ENCODE results near the gene OPN4. TPM values are rescaled to one million over a fixed set of nuclear protein-coding genes. Genes with fewer than 3 reads are reported as not detected.
A peak's percentile ranks its signal among the peaks of the same experiment; 100 is the strongest.

Gene OPN4
- total RNA-seq, 1 experiment from 2014 or later = not detected

DNA sequence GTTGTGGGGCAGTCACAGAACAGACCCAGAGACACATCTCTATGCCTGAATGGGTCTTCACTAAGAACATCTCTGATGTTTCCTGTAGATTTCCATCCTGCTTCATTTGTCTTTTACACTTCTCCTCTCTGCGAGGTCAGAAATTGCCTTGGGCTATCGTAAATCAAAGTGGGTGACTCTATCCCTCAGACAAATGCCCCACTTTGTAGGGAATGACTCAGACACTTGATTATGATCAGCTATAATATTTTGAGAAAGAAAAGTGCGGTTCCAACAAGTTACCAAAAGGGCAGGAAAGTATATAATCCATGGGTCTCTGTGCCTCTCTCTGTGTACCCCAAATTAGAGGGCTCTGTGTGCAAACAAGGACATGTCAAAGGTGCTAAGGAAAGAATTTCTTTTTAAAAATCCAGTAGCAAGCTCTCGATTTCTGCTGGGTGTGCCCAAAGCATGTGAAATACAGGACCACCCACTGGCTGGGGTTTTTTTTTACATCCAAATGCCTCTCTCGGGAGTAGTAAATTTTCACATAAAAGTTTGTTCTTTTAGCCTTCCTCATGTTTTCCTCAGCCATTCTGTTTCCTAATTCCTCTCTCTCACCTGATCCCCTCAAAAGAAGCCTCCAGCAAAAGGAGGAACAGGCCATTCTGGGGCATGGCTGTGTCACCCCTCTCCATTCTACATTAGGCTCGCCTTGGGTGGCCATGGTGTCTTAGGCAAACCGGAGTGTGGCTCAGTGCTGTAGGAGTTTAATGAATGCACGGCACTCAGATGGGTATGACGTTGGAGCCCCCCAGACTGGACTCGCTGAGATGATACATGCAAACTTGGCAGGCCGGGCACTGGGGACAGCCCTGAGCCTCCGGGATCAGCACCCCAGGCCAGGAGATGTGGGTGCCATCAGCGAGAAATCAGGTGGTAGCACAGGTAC is 6.3 kb upstream of the OPN4 start:
- no peaks in the 10 kb centered on the region for H3K36me3 Mint-ChIP-seq (ENCODE audit: insufficient read depth, unreplicated experiment)
- POLR2A ChIA-PET = interaction anchor here (0.9 to 1.2 kb wide), 4 partner anchors 12 to 126 kb away, joined by 3 to 4 read pairs (median 3); no protein-coding TSS in a partner anchor
- H3K27me3 Mint-ChIP-seq (ENCODE audit: insufficient read depth, unreplicated experiment) = no peaks in the 10 kb centered on the region
- intact Hi-C loops (cut with micrococcal nuclease) = loop anchor here (5.0 kb wide), 1 partner anchor 249 kb away; no protein-coding TSS in a partner anchor
- BruUV-seq (replicated peaks) = no TSS peak
- no peak overlapping the region for H3K27ac Mint-ChIP-seq (ENCODE audit: low read depth, unreplicated experiment)
- TF ChIP-seq, protein P1, sequence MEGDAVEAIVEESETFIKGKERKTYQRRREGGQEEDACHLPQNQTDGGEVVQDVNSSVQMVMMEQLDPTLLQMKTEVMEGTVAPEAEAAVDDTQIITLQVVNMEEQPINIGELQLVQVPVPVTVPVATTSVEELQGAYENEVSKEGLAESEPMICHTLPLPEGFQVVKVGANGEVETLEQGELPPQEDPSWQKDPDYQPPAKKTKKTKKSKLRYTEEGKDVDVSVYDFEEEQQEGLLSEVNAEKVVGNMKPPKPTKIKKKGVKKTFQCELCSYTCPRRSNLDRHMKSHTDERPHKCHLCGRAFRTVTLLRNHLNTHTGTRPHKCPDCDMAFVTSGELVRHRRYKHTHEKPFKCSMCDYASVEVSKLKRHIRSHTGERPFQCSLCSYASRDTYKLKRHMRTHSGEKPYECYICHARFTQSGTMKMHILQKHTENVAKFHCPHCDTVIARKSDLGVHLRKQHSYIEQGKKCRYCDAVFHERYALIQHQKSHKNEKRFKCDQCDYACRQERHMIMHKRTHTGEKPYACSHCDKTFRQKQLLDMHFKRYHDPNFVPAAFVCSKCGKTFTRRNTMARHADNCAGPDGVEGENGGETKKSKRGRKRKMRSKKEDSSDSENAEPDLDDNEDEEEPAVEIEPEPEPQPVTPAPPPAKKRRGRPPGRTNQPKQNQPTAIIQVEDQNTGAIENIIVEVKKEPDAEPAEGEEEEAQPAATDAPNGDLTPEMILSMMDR (IDR thresholded peaks at IDR 0.05; ENCODE audit: unreplicated experiment) = no peak
- CTCF ChIA-PET = interaction anchor here (0.7 kb wide), 1 partner anchor 409 kb away, joined by 4 read pairs; no protein-coding TSS in a partner anchor
- H3K4me3 Mint-ChIP-seq (ENCODE audit: unreplicated experiment) = no peak overlapping the region
- DNase-seq (ENCODE audit: unreplicated experiment) = peak; percentile 55
- no peaks in the 10 kb centered on the region for H3K9me3 Mint-ChIP-seq (ENCODE audit: unreplicated experiment)
- peaks cover 33% of the 10 kb centered on the region for H3K4me1 Mint-ChIP-seq (ENCODE audit: insufficient read depth, unreplicated experiment)

DNA sequence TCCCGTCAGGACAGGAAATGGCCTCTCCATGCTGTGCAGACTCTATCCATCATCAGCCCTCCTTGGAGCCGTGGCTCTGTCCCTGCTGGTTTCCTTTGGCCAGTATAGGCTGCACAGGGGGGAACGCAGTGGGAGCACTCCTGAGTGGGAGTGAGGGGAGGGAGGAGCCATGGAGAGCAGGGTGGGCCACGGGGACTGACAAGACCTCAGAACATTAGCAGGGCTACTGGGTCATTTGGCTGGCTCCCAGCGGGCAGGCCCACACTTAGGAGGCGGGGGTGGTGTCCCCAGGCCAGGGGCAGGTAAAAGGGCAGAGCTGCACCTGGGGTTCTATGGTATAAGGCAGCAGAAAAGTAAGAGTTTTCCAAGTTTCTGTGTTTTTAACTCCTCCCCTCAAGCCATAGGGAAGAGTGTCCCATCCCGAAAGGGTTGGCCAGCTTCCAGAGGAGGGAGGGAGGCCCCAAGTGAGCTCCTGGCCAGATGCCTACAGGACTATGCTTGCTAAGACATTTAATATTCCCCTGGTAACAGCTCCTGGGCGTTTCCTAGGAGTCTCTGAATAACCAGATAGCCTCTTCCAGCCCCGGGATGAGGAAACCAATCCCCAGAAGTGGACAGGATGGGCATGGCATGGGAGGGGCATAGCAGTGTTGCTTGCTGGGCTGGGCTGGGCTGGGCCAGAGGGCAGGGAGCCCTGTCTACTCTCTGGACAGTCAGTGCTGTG is 5.5 kb upstream of the OPN4 start:
- Mint-ChIP-seq H3K4me3 (ENCODE audit: unreplicated experiment) (no peak overlapping the region), H3K4me1 (ENCODE audit: insufficient read depth, unreplicated experiment) (peaks cover 28% of the 10 kb centered on the region), H3K36me3 (ENCODE audit: insufficient read depth, unreplicated experiment) (no peaks in the 10 kb centered on the region), H3K27me3 (ENCODE audit: insufficient read depth, unreplicated experiment) (no peaks in the 10 kb centered on the region), H3K9me3 (ENCODE audit: unreplicated experiment) (no peaks in the 10 kb centered on the region), H3K27ac (ENCODE audit: low read depth, unreplicated experiment) (no peak overlapping the region)
- DNase-seq (ENCODE audit: unreplicated experiment) = peak; percentile 96
- CTCF ChIA-PET = interaction anchor here (0.8 kb wide), 1 partner anchor 11 kb away, joined by 3 read pairs; no protein-coding TSS in a partner anchor
- POLR2A ChIA-PET = interaction anchor here (0.7 to 1.2 kb wide), 5 partner anchors 13 to 290 kb away, joined by 3 to 4 read pairs (median 3); no protein-coding TSS in a partner anchor
- intact Hi-C loops (cut with micrococcal nuclease) = loop anchor here (5.0 kb wide), 1 partner anchor 248 kb away; no protein-coding TSS in a partner anchor
- TF ChIP-seq, protein P1 (IDR thresholded peaks at IDR 0.05; ENCODE audit: unreplicated experiment) = no peak
- BruUV-seq (replicated peaks) = no TSS peak

DNA sequence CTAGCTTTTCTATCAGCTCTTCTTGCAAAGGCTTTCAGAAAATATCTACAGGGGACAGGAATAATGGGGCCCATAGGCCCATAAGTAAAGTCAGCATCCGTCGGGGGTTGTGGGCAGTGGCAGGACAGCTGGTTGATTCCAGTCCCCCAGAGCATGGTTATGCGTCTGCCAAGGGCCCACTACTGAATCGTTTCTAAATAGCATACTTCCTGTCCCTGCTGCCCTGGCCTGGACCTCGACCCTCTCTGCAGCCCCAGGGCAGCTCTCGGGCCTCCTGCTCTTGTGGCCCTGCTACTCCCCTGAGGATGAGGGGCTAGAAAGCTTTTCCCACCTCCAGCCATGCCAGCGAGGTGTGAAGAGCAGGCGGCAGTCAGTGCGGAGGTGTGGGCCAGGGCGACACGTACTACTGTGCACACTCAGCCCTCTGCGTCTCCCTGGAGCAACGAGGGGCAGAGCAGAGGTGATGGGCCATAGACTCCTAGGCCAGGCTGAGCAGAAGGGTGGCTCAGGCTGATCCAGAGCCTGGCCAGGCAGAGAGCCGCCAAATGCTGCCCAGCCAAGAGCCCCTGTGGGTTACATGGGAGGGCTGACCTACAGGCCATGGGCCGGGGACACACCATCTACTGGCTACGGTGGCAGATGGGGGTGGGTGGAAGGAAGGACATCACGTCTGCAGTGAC is 4.7 kb upstream of the OPN4 start:
- TF ChIP-seq, protein P1 (IDR thresholded peaks at IDR 0.05; ENCODE audit: unreplicated experiment) = no peak
- intact Hi-C loops (cut with micrococcal nuclease) = loop anchor here (5.0 kb wide), 1 partner anchor 248 kb away; no protein-coding TSS in a partner anchor
- H3K4me1 Mint-ChIP-seq (ENCODE audit: insufficient read depth, unreplicated experiment) = peaks cover 21% of the 10 kb centered on the region
- BruUV-seq (replicated peaks) = no TSS peak
- POLR2A ChIA-PET = interaction anchor here (0.5 to 1.2 kb wide), 6 partner anchors 14 to 289 kb away, joined by 3 to 4 read pairs (median 3); no protein-coding TSS in a partner anchor
- no peak for DNase-seq (ENCODE audit: unreplicated experiment)
- no peaks in the 10 kb centered on the region for H3K9me3 Mint-ChIP-seq (ENCODE audit: unreplicated experiment)
- H3K36me3 Mint-ChIP-seq (ENCODE audit: insufficient read depth, unreplicated experiment) = no peaks in the 10 kb centered on the region
- no peak overlapping the region for H3K27ac Mint-ChIP-seq (ENCODE audit: low read depth, unreplicated experiment)
- no peaks in the 10 kb centered on the region for H3K27me3 Mint-ChIP-seq (ENCODE audit: insufficient read depth, unreplicated experiment)
- no peak overlapping the region for H3K4me3 Mint-ChIP-seq (ENCODE audit: unreplicated experiment)
- CTCF ChIA-PET = interaction anchor here (0.6 to 0.8 kb wide), 2 partner anchors 11 to 189 kb away, joined by 3 read pairs; no protein-coding TSS in a partner anchor
